Measurements from ENCODE around the gene TMEM128. TPM values are rescaled to one million over a fixed set of nuclear protein-coding genes. Genes with fewer than 3 reads are reported as not detected.

Gene TMEM128
- total and polyA plus RNA-seq, 5 experiments from 2014 or later, result 20.9 to 43.0 (median 35.2) TPM

Other genes with a start within 250 kb of the TMEM128 start
- gene OTOP1, start 21.3 kb downstream of the TMEM128 start, total RNA-seq, result not detected
- gene OTOP1, start 21.3 kb downstream of the TMEM128 start, polyA plus RNA-seq, result not detected
- 10 to 100 TPM; 35.7 to 36.6 TPM for gene LYAR, start 41.9 kb upstream of the TMEM128 start, total RNA-seq
- 10 to 100 TPM; 32.2 to 65.8 (median 35.6) TPM for gene LYAR, start 41.9 kb upstream of the TMEM128 start, polyA plus RNA-seq
- gene ZBTB49, start 42.0 kb upstream of the TMEM128 start, total RNA-seq, result 10 to 100 TPM; 12.0 to 13.1 TPM
- gene ZBTB49, start 42.0 kb upstream of the TMEM128 start, polyA plus RNA-seq, result 1 to 10 TPM; 3.2 to 4.5 (median 3.9) TPM
- 10 to 100 TPM; 66.3 to 68.0 TPM for gene NSG1, start 138.9 kb upstream of the TMEM128 start, total RNA-seq
- 10 to 100 TPM; 28.1 to 66.1 (median 30.1) TPM for gene NSG1, start 138.9 kb upstream of the TMEM128 start, polyA plus RNA-seq